GM12878 (cell line): ENCODE data around the gene SPG7. TPM values are rescaled to one million over a fixed set of nuclear protein-coding genes. Genes with fewer than 3 reads are reported as not detected.

Experiments
- ATAC-seq: fragments of 200-7000 bp; cut with Tn5 transposase; 3 replicates; pipeline ENCODE4 v1.9.1; 2020; ENCODE audit warnings: mild to moderate bottlenecking, moderate library complexity
- BruUV-seq: library from RNA; stranded (reverse); fragments of 400-500 nt; replicated peaks from 2 replicates; lab custom pipeline; 2021; lab: Mats Ljungman, UMichigan
- CTCF ChIA-PET: fragments of 300-600 bp; sonication (Branson Sonifier 250); formaldehyde crosslinking; extraction: SDS; loops from one replicate; lab custom pipeline; 2021; ENCODE audit warnings: inconsistent platforms; lab: Yijun Ruan, JAX
- POLR2A ChIA-PET: fragments of 350-600 bp; formaldehyde crosslinking; extraction: SDS; loops from one replicate; lab custom pipeline; 2021; ENCODE audit warnings: inconsistent platforms; lab: Charles Lee
- RAD21 ChIA-PET: fragments of 300-600 bp; sonication (Branson Sonifier 250); formaldehyde crosslinking; loops from one replicate; lab custom pipeline; 2023; ENCODE audit warnings: antibody characterized with exemption; ENCODE audit not compliant: unreplicated experiment; lab: Charles Lee
- SMC1A ChIA-PET: fragments of 300-600 bp; sonication (Branson Sonifier 250); formaldehyde crosslinking; loops from one replicate; lab custom pipeline; 2023; ENCODE audit not compliant: unreplicated experiment, uncharacterized antibody; lab: Charles Lee
- DNase-seq: peaks from one replicate; pipeline ENCODE4 v3.0.0-alpha.2; 2011; ENCODE audit warnings: low read depth, low spot score
- FAIRE-seq: peaks from 3 replicates; lab custom pipeline; 2011; peaks lifted over from hg19 to GRCh38; lab: Jason Lieb, UNC
- H2AFZ ChIP-seq: 2 replicates; pipeline ENCODE4 v1.6.0; 2011; ENCODE audit warnings: low read depth, low read length, control low read depth; ENCODE audit not compliant: control insufficient read depth
- H3K27ac ChIP-seq: 2 replicates; pipeline ENCODE4 v1.5.1; 2011; ENCODE audit warnings: control low read depth; ENCODE audit not compliant: control insufficient read depth, insufficient read depth
- H3K27me3 ChIP-seq, 2 experiments: replicated peaks in 1 of 2; 2 replicates each; pipeline versions ENCODE4 v1.6.0 to v1.6.1; 2011; ENCODE audit warnings: low read length in 1 of 2; ENCODE audit not compliant: control insufficient read depth in 2 of 2, insufficient read depth in 2 of 2
- H3K36me3 ChIP-seq, 2 experiments: 2 replicates each; pipeline ENCODE4 v1.5.1; 2011; ENCODE audit warnings: low read length in 1 of 2; ENCODE audit not compliant: control insufficient read depth in 2 of 2, insufficient read depth in 2 of 2
- H3K4me1 ChIP-seq: 2 replicates; pipeline ENCODE4 v1.6.1; 2011; ENCODE audit warnings: mild to moderate bottlenecking, low read length, moderate library complexity, mixed read lengths; ENCODE audit not compliant: control insufficient read depth, insufficient read depth
- H3K4me2 ChIP-seq: 2 replicates; pipeline ENCODE4 v1.6.0; 2011; ENCODE audit warnings: control low read depth; ENCODE audit not compliant: control insufficient read depth, insufficient read depth
- H3K4me3 ChIP-seq: fragments of 200-600 bp; sonication (generic); 2 replicates; pipeline ENCODE4 v1.5.1; 2016
- H3K79me2 ChIP-seq: 2 replicates; pipeline ENCODE4 v1.6.0; 2011; ENCODE audit warnings: low read length; ENCODE audit not compliant: control insufficient read depth, insufficient read depth
- H3K9ac ChIP-seq: 2 replicates; pipeline ENCODE4 v1.8.0; 2011; ENCODE audit warnings: low read length, control low read depth, mixed read lengths; ENCODE audit not compliant: control insufficient read depth, insufficient read depth
- H3K9me3 ChIP-seq: replicated peaks from 3 replicates; pipeline ENCODE4 v1.5.1; 2011; ENCODE audit warnings: mild to moderate bottlenecking, low read length; ENCODE audit not compliant: control insufficient read depth, insufficient read depth
- H4K20me1 ChIP-seq: 2 replicates; pipeline ENCODE4 v1.6.0; 2011; ENCODE audit not compliant: control insufficient read depth, insufficient read depth
- CREM ChIP-seq: IDR thresholded peaks from 2 replicates; pipeline ENCODE4 v1.6.1; 2014; ENCODE audit warnings: antibody characterized with exemption, low read depth
- DPF2 ChIP-seq: fragments of 450-650 bp; IDR thresholded peaks from 2 replicates; pipeline ENCODE4 v1.6.1; 2017; ENCODE audit warnings: mild to moderate bottlenecking
- EGR1 ChIP-seq, 2 experiments: IDR thresholded peaks; 1 replicate in 1 of 2; 2 replicates in 1 of 2; pipeline ENCODE4 v1.6.1; 2011 to 2012; ENCODE audit warnings: low read depth in 2 of 2, low read length in 2 of 2, borderline replicate concordance in 1 of 2, mild to moderate bottlenecking in 1 of 2, moderate library complexity in 1 of 2
- HDGF ChIP-seq: fragments of 450-650 bp; IDR thresholded peaks from 2 replicates; pipeline ENCODE4 v1.6.1; 2016; ENCODE audit warnings: antibody characterized with exemption
- IKZF1 ChIP-seq: fragments of 450-650 bp; conservative IDR thresholded peaks from 2 replicates; pipeline ENCODE4 v1.6.1; 2017; ENCODE audit warnings: antibody characterized with exemption, mild to moderate bottlenecking
- IRF4 ChIP-seq: IDR thresholded peaks from 2 replicates; pipeline ENCODE4 v1.6.1; 2011; ENCODE audit warnings: low read depth, low read length
- MAX ChIP-seq: IDR thresholded peaks from 2 replicates; pipeline ENCODE4 v1.6.1; 2012; ENCODE audit warnings: low read depth, low read length, improper control_type of control experiment
- PKNOX1 ChIP-seq: fragments of 450-650 bp; IDR thresholded peaks from 2 replicates; pipeline ENCODE4 v1.6.1; 2016; ENCODE audit warnings: mild to moderate bottlenecking
- ZNF274 ChIP-seq: IDR thresholded peaks from one replicate; pipeline ENCODE4 v1.8.0; 2011; ENCODE audit not compliant: insufficient read length, insufficient read depth
- WGBS: methylation state at CpG from one replicate; pipeline ENCODE4 v1.1.6; 2016; ENCODE audit warnings: low lambda C conversion rate; ENCODE audit not compliant: insufficient replicate concordance, insufficient coverage; ENCODE audit errors: missing lambda C conversion rate; 5-methylcytosine and 5-hydroxymethylcytosine counted together
- in situ Hi-C: fragments of 300-500 bp; cut with MboI; formaldehyde crosslinking; loops from 9 replicates; pipeline ENCODE4 v1.14.3; 2018; ENCODE audit warnings: mixed read lengths
- intact Hi-C: fragments of 100-400 bp; cut with micrococcal nuclease; formaldehyde crosslinking; loops from one replicate; pipeline ENCODE4 v1.14.2; 2022; ENCODE audit not compliant: unreplicated experiment
- polyA plus RNA-seq, 11 experiments: library from polyadenylated mRNA; depleted of rRNA in 4 of 11; unstranded in 6 of 11; stranded (reverse) in 5 of 11; fragments of >200 nt; fragmentation: Nextera tagmentation in 4 of 11; fragmentation: Illumina TruSeq in 1 of 11; extraction: Ambion mirVana in 4 of 11; extraction: Trizol in 1 of 11; gene quantifications; 1 replicate in 1 of 11; 2 replicates in 10 of 11; pipeline versions ENCODE4 v1.2.1 to v1.2.3, GENCODE V29; 2011 to 2016; ENCODE audit warnings: inconsistent platforms in 2 of 11, missing spikeins in 2 of 11, low read depth in 1 of 11
- total RNA-seq, 4 experiments: library from RNA; depleted of rRNA in 3 of 4; stranded (reverse); fragments of >200 nt in 3 of 4; fragmentation: Illumina TruSeq in 1 of 4; extraction: Trizol in 1 of 4; gene quantifications; 2 replicates each; pipeline versions ENCODE4 v1.2.1 to v1.2.3, GENCODE V29; 2013 to 2021

Gene SPG7
- total and polyA plus RNA-seq, 10 of the 15 experiments (the other 5 are each of a cell fraction or from before 2014, with no cell fraction given): 5.9 to 75.9 (median 52.5) TPM

- Histone ChIP-seq H2AFZ (no peak overlapping the region), H3K79me2 (no peaks in the 10 kb centered on the region), H3K36me3 (no peaks in the 10 kb centered on the region), H3K4me1 (no peaks in the 10 kb centered on the region), H4K20me1 (no peaks in the 10 kb centered on the region), H3K9ac (no peak overlapping the region), H3K4me2 (no peak overlapping the region), H3K27me3 (no peaks in the 10 kb centered on the region), H3K4me3 (no peak overlapping the region), H3K27ac (no peak overlapping the region), H3K9me3 (no peaks in the 10 kb centered on the region)
- SMC1A ChIA-PET: interaction anchor here (0.7 kb wide), 1 partner anchor 259 kb away, joined by 3 read pairs; no protein-coding TSS in a partner anchor
- intact Hi-C loops (no loop called here), in situ Hi-C loops (no loop called here)
- POLR2A ChIA-PET: interaction anchor here (0.5 kb wide), 1 partner anchor 51 kb away, joined by 5 read pairs; no protein-coding TSS in a partner anchor
- RAD21 ChIA-PET: interaction anchor here (0.5 to 1.0 kb wide), 3 partner anchors 28 to 363 kb away, joined by 3 to 6 read pairs (median 4); no protein-coding TSS in a partner anchor
- under 1% methylated on average over 22 of the region's 22 CpGs for WGBS
- FAIRE-seq: no peak
- DNase-seq: no peak
- ATAC-seq: peak; percentile 68
- CTCF ChIA-PET: interaction anchor here (1.1 to 1.3 kb wide), 3 partner anchors 12 to 39 kb away, joined by 3 to 4 read pairs (median 3); no protein-coding TSS in a partner anchor
- TF ChIP-seq MAX (no peak), CREM (no peak), PKNOX1 (0 out of 2 replicates have a peak, but pooled peaks have one; percentile 14), IRF4 (no peak), HDGF (no peak), EGR1 (IDR thresholded peaks at IDR 0.05; ENCODE audit: borderline replicate concordance in 1 of 2, low read depth in 2 of 2, low read length in 2 of 2) (peak in 1 of 2 experiments; percentile 54; a peak in 1 of 3 replicates), DPF2 (0 out of 2 replicates have a peak, but pooled peaks have one; percentile 44), IKZF1 (0 out of 2 replicates have a peak, but pooled peaks have one; percentile 50), ZNF274 (no peak)
- BruUV-seq: no TSS peak
Observed at GRCh38 chr16:89602273-89602951, 94.2 kb downstream of the SPG7 start.
